Measurements from ENCODE around the gene AR.

Gene AR, protein sequence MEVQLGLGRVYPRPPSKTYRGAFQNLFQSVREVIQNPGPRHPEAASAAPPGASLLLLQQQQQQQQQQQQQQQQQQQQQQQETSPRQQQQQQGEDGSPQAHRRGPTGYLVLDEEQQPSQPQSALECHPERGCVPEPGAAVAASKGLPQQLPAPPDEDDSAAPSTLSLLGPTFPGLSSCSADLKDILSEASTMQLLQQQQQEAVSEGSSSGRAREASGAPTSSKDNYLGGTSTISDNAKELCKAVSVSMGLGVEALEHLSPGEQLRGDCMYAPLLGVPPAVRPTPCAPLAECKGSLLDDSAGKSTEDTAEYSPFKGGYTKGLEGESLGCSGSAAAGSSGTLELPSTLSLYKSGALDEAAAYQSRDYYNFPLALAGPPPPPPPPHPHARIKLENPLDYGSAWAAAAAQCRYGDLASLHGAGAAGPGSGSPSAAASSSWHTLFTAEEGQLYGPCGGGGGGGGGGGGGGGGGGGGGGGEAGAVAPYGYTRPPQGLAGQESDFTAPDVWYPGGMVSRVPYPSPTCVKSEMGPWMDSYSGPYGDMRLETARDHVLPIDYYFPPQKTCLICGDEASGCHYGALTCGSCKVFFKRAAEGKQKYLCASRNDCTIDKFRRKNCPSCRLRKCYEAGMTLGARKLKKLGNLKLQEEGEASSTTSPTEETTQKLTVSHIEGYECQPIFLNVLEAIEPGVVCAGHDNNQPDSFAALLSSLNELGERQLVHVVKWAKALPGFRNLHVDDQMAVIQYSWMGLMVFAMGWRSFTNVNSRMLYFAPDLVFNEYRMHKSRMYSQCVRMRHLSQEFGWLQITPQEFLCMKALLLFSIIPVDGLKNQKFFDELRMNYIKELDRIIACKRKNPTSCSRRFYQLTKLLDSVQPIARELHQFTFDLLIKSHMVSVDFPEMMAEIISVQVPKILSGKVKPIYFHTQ

GRCh38 chrX:67543818-67544217 lies at the start of gene AR:
Gene AR (plus strand): TSS chrX:67544021. CDS start chrX:67545147, 1,126 bp downstream.
- Histone ChIP-seq H3K27me3 (peaks cover 77% of the 10 kb centered on the region), H3K36me3 (no peaks in the 10 kb centered on the region), H3K4me1 (ENCODE audit: control insufficient read depth in 1 of 2, insufficient read depth in 1 of 2, low read depth in 1 of 2, low read length in 1 of 2) (no peaks in the 10 kb centered on the region), H3K9me3 (no peaks in the 10 kb centered on the region), H3K27ac (no peak within 1 kb of the TSS), H3K4me3 (ENCODE audit: low read depth in 1 of 2, low read length in 1 of 2) (no peak within 1 kb of the TSS)
- TF ChIP-seq, protein P1, sequence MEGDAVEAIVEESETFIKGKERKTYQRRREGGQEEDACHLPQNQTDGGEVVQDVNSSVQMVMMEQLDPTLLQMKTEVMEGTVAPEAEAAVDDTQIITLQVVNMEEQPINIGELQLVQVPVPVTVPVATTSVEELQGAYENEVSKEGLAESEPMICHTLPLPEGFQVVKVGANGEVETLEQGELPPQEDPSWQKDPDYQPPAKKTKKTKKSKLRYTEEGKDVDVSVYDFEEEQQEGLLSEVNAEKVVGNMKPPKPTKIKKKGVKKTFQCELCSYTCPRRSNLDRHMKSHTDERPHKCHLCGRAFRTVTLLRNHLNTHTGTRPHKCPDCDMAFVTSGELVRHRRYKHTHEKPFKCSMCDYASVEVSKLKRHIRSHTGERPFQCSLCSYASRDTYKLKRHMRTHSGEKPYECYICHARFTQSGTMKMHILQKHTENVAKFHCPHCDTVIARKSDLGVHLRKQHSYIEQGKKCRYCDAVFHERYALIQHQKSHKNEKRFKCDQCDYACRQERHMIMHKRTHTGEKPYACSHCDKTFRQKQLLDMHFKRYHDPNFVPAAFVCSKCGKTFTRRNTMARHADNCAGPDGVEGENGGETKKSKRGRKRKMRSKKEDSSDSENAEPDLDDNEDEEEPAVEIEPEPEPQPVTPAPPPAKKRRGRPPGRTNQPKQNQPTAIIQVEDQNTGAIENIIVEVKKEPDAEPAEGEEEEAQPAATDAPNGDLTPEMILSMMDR (IDR thresholded peaks at IDR 0.05): no peak

GRCh38 chrX:67500617-67501016 lies 43.2 kb upstream of the AR start:
- Histone ChIP-seq H3K9me3 (no peaks in the 10 kb centered on the region), H3K27ac (no peak overlapping the region), H3K4me3 (ENCODE audit: low read depth in 1 of 2, low read length in 1 of 2) (no peak overlapping the region), H3K36me3 (no peaks in the 10 kb centered on the region), H3K4me1 (ENCODE audit: control insufficient read depth in 1 of 2, insufficient read depth in 1 of 2, low read depth in 1 of 2, low read length in 1 of 2) (no peaks in the 10 kb centered on the region), H3K27me3 (no peaks in the 10 kb centered on the region)
- TF ChIP-seq, protein P1 (IDR thresholded peaks at IDR 0.05): no peak

- TF ChIP-seq, protein P1 (IDR thresholded peaks at IDR 0.05): no peak
- Histone ChIP-seq H3K4me3 (ENCODE audit: low read depth in 1 of 2, low read length in 1 of 2) (no peak overlapping the region), H3K27me3 (no peaks in the 10 kb centered on the region), H3K36me3 (no peaks in the 10 kb centered on the region), H3K27ac (no peak overlapping the region), H3K9me3 (no peaks in the 10 kb centered on the region), H3K4me1 (ENCODE audit: control insufficient read depth in 1 of 2, insufficient read depth in 1 of 2, low read depth in 1 of 2, low read length in 1 of 2) (no peaks in the 10 kb centered on the region)
These were observed 40.8 kb upstream of the AR start for GRCh38 chrX:67503004-67503403.

- no peak overlapping the region for H3K27ac ChIP-seq
- TF ChIP-seq, protein P1 (IDR thresholded peaks at IDR 0.05): no peak
- no peaks in the 10 kb centered on the region for H3K27me3 ChIP-seq
These were observed 40.4 kb upstream of the AR start for GRCh38 chrX:67503453-67503852.

DNA sequence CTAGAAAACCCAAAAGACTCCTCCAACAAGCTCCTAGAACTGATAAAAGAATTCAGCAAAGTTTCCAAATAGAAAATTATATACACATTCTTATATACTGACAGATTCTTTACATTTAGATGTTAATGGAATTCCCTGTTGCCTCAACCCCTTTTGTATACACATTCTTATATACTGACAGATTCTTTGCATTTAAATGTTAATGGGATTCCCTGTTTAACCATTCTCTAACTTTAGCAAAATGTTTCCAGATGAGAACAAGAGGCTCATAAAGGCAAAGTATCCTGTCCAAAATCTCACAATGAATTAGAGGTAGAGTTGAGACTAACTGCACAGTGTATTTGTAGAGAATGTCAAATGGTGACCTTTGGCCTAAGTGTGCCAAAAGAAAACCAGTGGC lies 23.1 kb upstream of the AR start:
- no peaks in the 10 kb centered on the region for H3K9me3 ChIP-seq
- no peaks in the 10 kb centered on the region for H3K36me3 ChIP-seq
- TF ChIP-seq, protein P1 (IDR thresholded peaks at IDR 0.05): no peak
- H3K4me1 ChIP-seq (ENCODE audit: control insufficient read depth in 1 of 2, insufficient read depth in 1 of 2, low read depth in 1 of 2, low read length in 1 of 2): no peaks in the 10 kb centered on the region
- no peaks in the 10 kb centered on the region for H3K27me3 ChIP-seq
- H3K27ac ChIP-seq: no peak overlapping the region
- H3K4me3 ChIP-seq (ENCODE audit: low read depth in 1 of 2, low read length in 1 of 2): no peak overlapping the region

More at GRCh38 chrX:67503453-67503852, 40.4 kb upstream of the AR start:
- Histone ChIP-seq H3K9me3 (no peaks in the 10 kb centered on the region), H3K4me1 (ENCODE audit: control insufficient read depth in 1 of 2, insufficient read depth in 1 of 2, low read depth in 1 of 2, low read length in 1 of 2) (no peaks in the 10 kb centered on the region), H3K4me3 (ENCODE audit: low read depth in 1 of 2, low read length in 1 of 2) (no peak overlapping the region), H3K36me3 (no peaks in the 10 kb centered on the region)
